HG03469 (cell line): ENCODE measurements around the gene LIMK2.
"Not testable (repeated sequence)": the region's sequence is repeated elsewhere in the genome, so short reads cannot be mapped to it uniquely, and the experiment has no call there.

Experiments used
- ATAC-seq: cut with Tn5 transposase; IDR thresholded peaks from one replicate; pipeline ENCODE4 v1.9.1; 2021; ENCODE audit warnings: mild to moderate bottlenecking, moderate library complexity, moderate number of reproducible peaks; ENCODE audit not compliant: unreplicated experiment

Gene LIMK2

GRCh38 chr22:31211862-31212730 is at the start of gene LIMK2:
LIMK2 (plus strand) TSS chr22:31212298; CDS start chr22:31212409, 111 bp downstream.
- ATAC-seq: peak; percentile 60

- no peak for ATAC-seq
Observed at GRCh38 chr22:31170971-31171370, 41.1 kb upstream of the LIMK2 start.

- not testable (repeated sequence) for ATAC-seq
Observed at GRCh38 chr22:31171734-31172133, 40.4 kb upstream of the LIMK2 start.

GRCh38 chr22:31173386-31174145 is 38.5 kb upstream of the LIMK2 start:
- ATAC-seq: no peak

GRCh38 chr22:31176923-31177322 is 35.2 kb upstream of the LIMK2 start:
- ATAC-seq: no peak

- ATAC-seq: no peak
Observed at GRCh38 chr22:31177420-31178162, 34.5 kb upstream of the LIMK2 start.

GRCh38 chr22:31178859-31179258 is 33.2 kb upstream of the LIMK2 start:
- ATAC-seq: no peak

GRCh38 chr22:31179345-31179744 is 32.8 kb upstream of the LIMK2 start:
- ATAC-seq: no peak

GRCh38 chr22:31184015-31184414 is 28.1 kb upstream of the LIMK2 start:
- ATAC-seq: no peak

GRCh38 chr22:31185056-31185455 is 27.0 kb upstream of the LIMK2 start:
- no peak for ATAC-seq

- ATAC-seq: no peak
Observed at GRCh38 chr22:31187627-31188026, 24.5 kb upstream of the LIMK2 start.

- no peak for ATAC-seq
Observed at GRCh38 chr22:31192513-31192912, 19.6 kb upstream of the LIMK2 start.

- no peak for ATAC-seq
Observed at GRCh38 chr22:31193092-31193491, 19.0 kb upstream of the LIMK2 start.

- ATAC-seq: not testable (repeated sequence)
Observed at GRCh38 chr22:31194681-31195080, 17.4 kb upstream of the LIMK2 start.

GRCh38 chr22:31199187-31199586 is 12.9 kb upstream of the LIMK2 start:
- no peak for ATAC-seq

- not testable (repeated sequence) for ATAC-seq
Observed at GRCh38 chr22:31204352-31204984, 7.6 kb upstream of the LIMK2 start.

GRCh38 chr22:31205059-31205458 is 7.0 kb upstream of the LIMK2 start:
- not testable (repeated sequence) for ATAC-seq

- not testable (repeated sequence) for ATAC-seq
Observed at GRCh38 chr22:31206460-31206859, 5.6 kb upstream of the LIMK2 start.

- no peak for ATAC-seq
Observed at GRCh38 chr22:31206896-31207687, 5.0 kb upstream of the LIMK2 start.
